Esophagus muscularis mucosa (tissue), 4 donors: ENCODE results near the gene VAMP8. TPM values are rescaled to one million over a fixed set of nuclear protein-coding genes. Genes with fewer than 3 reads are reported as not detected.
"Not testable (repeated sequence)": the region's sequence is repeated elsewhere in the genome, so short reads cannot be mapped to it uniquely, and the experiment has no call there.

ENCODE experiments used
- DNase-seq: peaks from one replicate; pipeline ENCODE4 v3.0.0-alpha.2; 2017; ENCODE audit errors: extremely low spot score
- H3K27ac ChIP-seq, 4 donors: fragments of 200-600 bp; sonication (generic); replicated peaks in 1 of 4; 1 replicate in 3 of 4; 2 replicates in 1 of 4; pipeline ENCODE4 v1.5.1; 2016 to 2019; ENCODE audit warnings: mild to moderate bottlenecking in 1 of 4
- H3K27me3 ChIP-seq, 4 donors: fragments of 200-600 bp; sonication (generic); one replicate each; pipeline versions ENCODE4 v1.5.1 to v1.6.0; 2016 to 2019
- H3K36me3 ChIP-seq, 4 donors: fragments of 200-600 bp; sonication (generic); one replicate each; pipeline ENCODE4 v1.5.1; 2016 to 2019
- H3K4me1 ChIP-seq, 4 donors: fragments of 200-600 bp; sonication (generic); one replicate each; pipeline ENCODE4 v1.5.1; 2016 to 2019
- H3K4me3 ChIP-seq, 4 donors: fragments of 200-600 bp; sonication (generic); 1 replicate in 2 of 4; 2 replicates in 2 of 4; pipeline ENCODE4 v1.5.1; 2016 to 2019; ENCODE audit warnings: mild to moderate bottlenecking in 4 of 4, moderate library complexity in 1 of 4
- H3K9me3 ChIP-seq, 4 donors: fragments of 200-600 bp; sonication (generic); 1 replicate in 3 of 4; 2 replicates in 1 of 4; pipeline ENCODE4 v1.5.1; 2016 to 2019
- EP300 ChIP-seq: sonication (generic); formaldehyde crosslinking; IDR thresholded peaks from one replicate; pipeline ENCODE4 v1.6.1; 2017; ENCODE audit warnings: antibody characterized with exemption
- POLR2A ChIP-seq: fragments of 450-650 bp; IDR thresholded peaks from one replicate; pipeline ENCODE4 v1.6.1; 2017; ENCODE audit warnings: antibody characterized with exemption, moderate library complexity, mild to moderate bottlenecking, low read depth
- POLR2AphosphoS5 ChIP-seq, 2 donors: sonication (generic); formaldehyde crosslinking; IDR thresholded peaks; one replicate each; pipeline ENCODE4 v1.6.1; 2017; ENCODE audit warnings: antibody characterized with exemption in 2 of 2
- WGBS: methylation state at CpG from one replicate; pipeline ENCODE4 v1.1.5; 2018; 5-methylcytosine and 5-hydroxymethylcytosine counted together
- intact Hi-C: fragments of 100-400 bp; cut with DNase I; formaldehyde crosslinking; loops from one replicate; pipeline ENCODE4 v1.15.1; 2023
- total RNA-seq, 4 donors: library from RNA; depleted of rRNA; stranded (reverse); fragments of >200 nt; gene quantifications; one replicate each; pipeline versions ENCODE4 v1.1.0 to v1.2.1, GENCODE V29; 2016
- TF ChIP-seq, protein P1 (sequence below), 3 experiments: fragments of 200-600 bp in 2 of 3; fragments of 450-650 bp in 1 of 3; sonication (generic) in 2 of 3; IDR thresholded peaks; one replicate each; pipeline ENCODE4 v1.5.1; 2017 to 2019; ENCODE audit warnings: antibody characterized with exemption in 3 of 3, mild to moderate bottlenecking in 2 of 3, moderate library complexity in 1 of 3

Gene VAMP8
- total RNA-seq, 4 donors from 2014 or later: 4.8 to 15.6 (median 8.3) TPM

DNA sequence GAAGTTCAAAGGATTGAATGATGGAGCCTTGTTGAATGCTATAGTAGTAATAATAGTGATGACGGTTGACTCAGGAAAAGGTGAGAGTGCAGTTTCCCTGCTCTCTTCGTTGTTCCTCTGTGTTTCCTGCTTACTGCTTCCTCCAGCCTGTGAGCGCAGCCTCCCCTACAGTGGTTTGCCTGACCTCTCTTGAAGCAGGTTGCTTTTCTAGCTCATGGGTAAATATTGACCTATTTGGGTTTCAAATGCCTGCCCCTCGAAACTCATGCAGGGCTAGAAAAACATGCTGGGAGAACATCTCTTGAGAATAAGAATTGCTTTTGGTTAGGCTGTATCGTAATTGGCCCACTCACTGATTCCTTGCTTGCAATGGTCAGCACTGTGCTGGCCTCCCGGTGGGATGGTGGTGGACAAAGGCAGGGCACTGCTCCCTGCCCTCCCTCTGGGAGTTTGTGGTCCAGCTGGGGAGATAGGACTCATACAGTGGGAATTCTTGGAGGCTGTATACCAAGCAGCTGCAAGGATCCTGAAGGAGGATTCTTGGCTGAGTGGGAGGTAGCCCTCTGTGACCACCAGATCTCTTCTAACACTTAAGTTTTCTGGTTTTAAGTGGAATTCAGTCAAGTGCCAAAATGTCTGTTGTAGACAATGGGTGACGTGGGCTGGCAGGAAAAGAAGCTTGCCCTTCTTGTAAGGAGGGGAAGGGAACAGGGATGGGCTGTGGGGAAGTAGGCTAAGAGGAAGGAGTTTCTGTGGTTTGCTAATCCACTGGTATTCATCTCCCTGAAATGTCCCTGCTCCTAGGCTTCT, 12.8 kb downstream of the VAMP8 start:
- H3K36me3 ChIP-seq: peaks cover 0 to 7% (median 3%) of the 10 kb centered on the region in 4 donors
- peak overlapping the region; percentile 59 to 91 (median 70) for H3K27ac ChIP-seq
- H3K9me3 ChIP-seq: no peaks in the 10 kb centered on the region
- H3K27me3 ChIP-seq: no peaks in the 10 kb centered on the region
- DNase-seq: no peak
- intact Hi-C loops: loop anchor here (5.0 kb wide), 1 partner anchor 43 kb away; no protein-coding TSS in a partner anchor
- no peak overlapping the region for H3K4me3 ChIP-seq
- TF ChIP-seq, protein P1, sequence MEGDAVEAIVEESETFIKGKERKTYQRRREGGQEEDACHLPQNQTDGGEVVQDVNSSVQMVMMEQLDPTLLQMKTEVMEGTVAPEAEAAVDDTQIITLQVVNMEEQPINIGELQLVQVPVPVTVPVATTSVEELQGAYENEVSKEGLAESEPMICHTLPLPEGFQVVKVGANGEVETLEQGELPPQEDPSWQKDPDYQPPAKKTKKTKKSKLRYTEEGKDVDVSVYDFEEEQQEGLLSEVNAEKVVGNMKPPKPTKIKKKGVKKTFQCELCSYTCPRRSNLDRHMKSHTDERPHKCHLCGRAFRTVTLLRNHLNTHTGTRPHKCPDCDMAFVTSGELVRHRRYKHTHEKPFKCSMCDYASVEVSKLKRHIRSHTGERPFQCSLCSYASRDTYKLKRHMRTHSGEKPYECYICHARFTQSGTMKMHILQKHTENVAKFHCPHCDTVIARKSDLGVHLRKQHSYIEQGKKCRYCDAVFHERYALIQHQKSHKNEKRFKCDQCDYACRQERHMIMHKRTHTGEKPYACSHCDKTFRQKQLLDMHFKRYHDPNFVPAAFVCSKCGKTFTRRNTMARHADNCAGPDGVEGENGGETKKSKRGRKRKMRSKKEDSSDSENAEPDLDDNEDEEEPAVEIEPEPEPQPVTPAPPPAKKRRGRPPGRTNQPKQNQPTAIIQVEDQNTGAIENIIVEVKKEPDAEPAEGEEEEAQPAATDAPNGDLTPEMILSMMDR (IDR thresholded peaks at IDR 0.05): no peak
- TF ChIP-seq POLR2A: no peak
- no peak for TF ChIP-seq EP300
- peak in 1 of 2 donors; percentile 33 for TF ChIP-seq POLR2AphosphoS5 (IDR thresholded peaks at IDR 0.05)
- H3K4me1 ChIP-seq: peaks cover 81 to 87% (median 81%) of the 10 kb centered on the region in 4 donors
- WGBS: 59% methylated on average over 7 of the region's 7 CpGs

DNA sequence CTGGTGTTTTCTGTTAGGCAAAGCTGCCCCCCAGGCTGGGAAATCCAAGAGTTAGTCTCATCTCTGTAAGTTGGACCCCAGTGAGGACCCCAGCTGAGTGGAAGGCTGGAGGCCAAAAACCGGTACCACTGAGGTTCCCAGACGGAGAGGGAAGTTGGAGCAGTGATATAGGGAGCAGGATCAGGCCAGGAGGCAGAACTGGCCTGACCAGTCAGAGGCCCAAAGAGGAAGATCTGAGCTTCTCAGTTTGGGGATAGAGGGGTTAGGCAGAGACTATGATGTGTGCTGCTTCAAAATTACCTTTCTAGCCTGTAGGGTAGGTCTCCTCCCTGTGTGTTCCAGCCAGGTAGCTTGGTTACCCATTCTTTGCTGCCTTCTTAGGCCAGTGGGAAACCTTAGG, 13.6 kb downstream of the VAMP8 start:
- Histone ChIP-seq H3K27ac (peak overlapping the region; percentile 59 to 91 (median 70)), H3K4me3 (no peak overlapping the region), H3K4me1 (peaks cover 74 to 80% (median 75%) of the 10 kb centered on the region in 4 donors), H3K36me3 (peaks cover 0 to 7% (median 3%) of the 10 kb centered on the region in 4 donors), H3K9me3 (no peaks in the 10 kb centered on the region), H3K27me3 (no peaks in the 10 kb centered on the region)
- 77% methylated on average over 2 of the region's 2 CpGs for WGBS
- DNase-seq: no peak
- intact Hi-C loops: loop anchor here (5.0 kb wide), 1 partner anchor 44 kb away; no protein-coding TSS in a partner anchor
- TF ChIP-seq POLR2A (no peak), POLR2AphosphoS5 (IDR thresholded peaks at IDR 0.05) (no peak), EP300 (no peak)
- TF ChIP-seq, protein P1 (IDR thresholded peaks at IDR 0.05): no peak

DNA sequence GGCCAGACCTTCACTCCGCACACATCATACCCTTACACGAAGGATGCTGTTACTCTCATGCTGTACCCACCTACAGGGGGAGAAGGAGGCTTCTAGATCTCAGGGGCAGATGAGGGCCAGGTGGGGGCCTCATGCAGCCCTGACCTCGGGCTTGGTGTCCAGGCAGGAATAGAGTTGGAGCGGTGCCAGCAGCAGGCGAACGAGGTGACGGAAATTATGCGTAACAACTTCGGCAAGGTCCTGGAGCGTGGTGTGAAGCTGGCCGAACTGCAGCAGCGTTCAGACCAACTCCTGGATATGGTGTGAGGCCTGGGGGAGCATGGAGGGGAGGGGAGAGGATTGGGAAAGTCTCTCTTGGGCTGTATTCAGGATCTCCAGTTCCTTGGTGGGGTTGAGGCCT, 14.2 kb downstream of the VAMP8 start:
- DNase-seq: no peak
- H3K9me3 ChIP-seq: no peaks in the 10 kb centered on the region
- H3K36me3 ChIP-seq: peaks cover 0 to 7% (median 3%) of the 10 kb centered on the region in 4 donors
- intact Hi-C loops: loop anchor here (5.0 kb wide), 1 partner anchor 44 kb away; no protein-coding TSS in a partner anchor
- 90% methylated on average over 10 of the region's 12 CpGs for WGBS
- peak overlapping the region; percentile 59 to 91 (median 70) for H3K27ac ChIP-seq
- H3K4me1 ChIP-seq: peaks cover 73 to 80% (median 75%) of the 10 kb centered on the region in 4 donors
- H3K27me3 ChIP-seq: no peaks in the 10 kb centered on the region
- H3K4me3 ChIP-seq: no peak overlapping the region
- TF ChIP-seq, protein P1 (IDR thresholded peaks at IDR 0.05): no peak
- no peak for TF ChIP-seq EP300

DNA sequence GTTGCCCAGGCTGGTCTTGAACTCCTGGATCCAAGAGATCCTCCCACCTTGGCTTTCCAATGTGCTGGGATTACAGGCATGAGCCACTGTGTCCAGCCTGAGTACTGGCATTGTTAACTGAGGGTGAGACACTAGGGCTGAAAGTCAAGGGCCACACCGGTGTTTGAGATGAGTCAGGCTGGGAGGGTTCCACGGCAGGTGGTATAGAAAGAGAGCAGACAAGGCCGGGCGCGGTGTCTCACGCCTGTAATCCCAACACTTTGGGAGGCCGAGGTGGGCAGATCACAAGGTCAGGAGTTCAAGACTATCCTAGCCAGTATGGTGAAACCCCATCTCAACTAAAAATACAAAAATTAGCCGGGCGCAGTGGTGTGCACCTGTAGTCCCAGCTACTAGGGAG, 14.9 kb downstream of the VAMP8 start:
- H3K9me3 ChIP-seq, DNase-seq, H3K4me3 ChIP-seq, H3K27me3 ChIP-seq: not testable (repeated sequence)
- peaks cover 73 to 80% (median 75%) of the 10 kb centered on the region in 4 donors for H3K4me1 ChIP-seq
- H3K27ac ChIP-seq: peak overlapping the region in 3 of 4 donors; percentile 66 to 91 (median 74)
- WGBS: 98% methylated on average over 9 of the region's 9 CpGs
- intact Hi-C loops: loop anchor here (5.0 kb wide), 1 partner anchor 45 kb away; no protein-coding TSS in a partner anchor
- H3K36me3 ChIP-seq: peaks cover 5 to 14% (median 10%) of the 10 kb centered on the region in 4 donors

DNA sequence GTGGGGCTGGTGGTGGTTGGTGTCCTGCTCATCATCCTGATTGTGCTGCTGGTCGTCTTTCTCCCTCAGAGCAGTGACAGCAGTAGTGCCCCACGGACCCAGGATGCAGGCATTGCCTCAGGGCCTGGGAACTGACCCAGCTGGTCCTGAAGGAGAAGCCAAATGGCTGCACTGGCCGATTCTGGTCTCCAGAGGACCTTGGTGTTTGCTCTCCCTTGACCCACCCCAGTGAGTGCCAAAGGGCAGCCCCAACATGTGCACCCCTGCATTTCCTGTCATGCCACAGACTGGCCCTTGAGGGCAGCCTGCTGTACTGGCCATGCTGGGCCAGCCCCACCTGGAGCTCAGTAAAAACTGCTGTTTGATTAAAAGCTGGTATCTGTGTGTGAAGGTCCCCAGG, 15.6 kb downstream of the VAMP8 start:
- H3K4me3 ChIP-seq: no peak overlapping the region
- no peaks in the 10 kb centered on the region for H3K27me3 ChIP-seq
- H3K4me1 ChIP-seq: peaks cover 68 to 78% (median 72%) of the 10 kb centered on the region in 4 donors
- intact Hi-C loops: loop anchor here (5.0 kb wide), 1 partner anchor 46 kb away; no protein-coding TSS in a partner anchor
- no peaks in the 10 kb centered on the region for H3K9me3 ChIP-seq
- DNase-seq: no peak
- H3K27ac ChIP-seq: peak overlapping the region in 2 of 4 donors; percentile 5 to 7
- TF ChIP-seq, protein P1 (IDR thresholded peaks at IDR 0.05): no peak
- TF ChIP-seq POLR2AphosphoS5 (IDR thresholded peaks at IDR 0.05) (no peak), EP300 (no peak), POLR2A (no peak)
- H3K36me3 ChIP-seq: peaks cover 9 to 22% (median 17%) of the 10 kb centered on the region in 4 donors
- 63% methylated on average over 3 of the region's 3 CpGs for WGBS
